Measurements from ENCODE around the gene GPR155.

GPR155 gene, protein sequence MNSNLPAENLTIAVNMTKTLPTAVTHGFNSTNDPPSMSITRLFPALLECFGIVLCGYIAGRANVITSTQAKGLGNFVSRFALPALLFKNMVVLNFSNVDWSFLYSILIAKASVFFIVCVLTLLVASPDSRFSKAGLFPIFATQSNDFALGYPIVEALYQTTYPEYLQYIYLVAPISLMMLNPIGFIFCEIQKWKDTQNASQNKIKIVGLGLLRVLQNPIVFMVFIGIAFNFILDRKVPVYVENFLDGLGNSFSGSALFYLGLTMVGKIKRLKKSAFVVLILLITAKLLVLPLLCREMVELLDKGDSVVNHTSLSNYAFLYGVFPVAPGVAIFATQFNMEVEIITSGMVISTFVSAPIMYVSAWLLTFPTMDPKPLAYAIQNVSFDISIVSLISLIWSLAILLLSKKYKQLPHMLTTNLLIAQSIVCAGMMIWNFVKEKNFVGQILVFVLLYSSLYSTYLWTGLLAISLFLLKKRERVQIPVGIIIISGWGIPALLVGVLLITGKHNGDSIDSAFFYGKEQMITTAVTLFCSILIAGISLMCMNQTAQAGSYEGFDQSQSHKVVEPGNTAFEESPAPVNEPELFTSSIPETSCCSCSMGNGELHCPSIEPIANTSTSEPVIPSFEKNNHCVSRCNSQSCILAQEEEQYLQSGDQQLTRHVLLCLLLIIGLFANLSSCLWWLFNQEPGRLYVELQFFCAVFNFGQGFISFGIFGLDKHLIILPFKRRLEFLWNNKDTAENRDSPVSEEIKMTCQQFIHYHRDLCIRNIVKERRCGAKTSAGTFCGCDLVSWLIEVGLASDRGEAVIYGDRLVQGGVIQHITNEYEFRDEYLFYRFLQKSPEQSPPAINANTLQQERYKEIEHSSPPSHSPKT

DNA sequence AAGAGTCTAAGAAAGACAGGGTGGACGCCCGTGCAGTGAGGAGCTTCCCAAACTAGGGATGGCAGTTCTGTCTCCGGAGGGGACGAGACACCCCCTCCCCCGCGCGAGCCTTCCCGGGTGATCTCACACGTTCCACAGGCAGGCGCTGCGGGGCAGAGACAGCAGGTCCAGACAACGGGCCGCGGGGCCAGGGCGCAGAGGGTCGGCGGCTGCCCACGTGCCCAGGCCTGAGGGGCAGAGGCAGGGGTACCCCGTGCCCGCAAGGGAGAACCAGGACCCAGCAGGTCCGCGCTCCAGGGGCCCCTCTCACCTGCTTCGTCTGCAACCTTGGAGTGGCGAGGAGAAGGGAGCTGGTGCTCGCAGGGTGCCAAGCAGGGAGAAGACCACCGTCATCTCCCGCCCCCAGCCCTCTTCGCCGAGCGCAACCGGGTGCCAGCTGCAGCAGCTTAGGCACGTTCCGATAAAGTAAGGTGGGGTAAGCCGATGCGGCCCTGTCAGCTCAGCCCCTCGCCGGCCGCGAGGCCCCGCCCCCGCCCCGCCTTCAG lies at the start of gene GPR155:
TSS of gene GPR155 (minus strand) at position 467 of the 545 bp plus-strand sequence. CDS start 5,073 bp downstream, outside the sequence.
- Mint-ChIP-seq H3K27me3 (ENCODE audit: low read depth, poor library complexity) (peaks cover 15% of the 10 kb centered on the region), H3K27ac (no peak within 1 kb of the TSS), H3K4me3 (peak within 1 kb of the TSS; percentile 92), H3K9me3 (peaks cover 14% of the 10 kb centered on the region), H3K4me1 (peaks cover 14% of the 10 kb centered on the region), H3K36me3 (ENCODE audit: low read depth) (peaks cover 17% of the 10 kb centered on the region)
- peak; percentile 69 for DNase-seq
- TF ChIP-seq, protein P1, sequence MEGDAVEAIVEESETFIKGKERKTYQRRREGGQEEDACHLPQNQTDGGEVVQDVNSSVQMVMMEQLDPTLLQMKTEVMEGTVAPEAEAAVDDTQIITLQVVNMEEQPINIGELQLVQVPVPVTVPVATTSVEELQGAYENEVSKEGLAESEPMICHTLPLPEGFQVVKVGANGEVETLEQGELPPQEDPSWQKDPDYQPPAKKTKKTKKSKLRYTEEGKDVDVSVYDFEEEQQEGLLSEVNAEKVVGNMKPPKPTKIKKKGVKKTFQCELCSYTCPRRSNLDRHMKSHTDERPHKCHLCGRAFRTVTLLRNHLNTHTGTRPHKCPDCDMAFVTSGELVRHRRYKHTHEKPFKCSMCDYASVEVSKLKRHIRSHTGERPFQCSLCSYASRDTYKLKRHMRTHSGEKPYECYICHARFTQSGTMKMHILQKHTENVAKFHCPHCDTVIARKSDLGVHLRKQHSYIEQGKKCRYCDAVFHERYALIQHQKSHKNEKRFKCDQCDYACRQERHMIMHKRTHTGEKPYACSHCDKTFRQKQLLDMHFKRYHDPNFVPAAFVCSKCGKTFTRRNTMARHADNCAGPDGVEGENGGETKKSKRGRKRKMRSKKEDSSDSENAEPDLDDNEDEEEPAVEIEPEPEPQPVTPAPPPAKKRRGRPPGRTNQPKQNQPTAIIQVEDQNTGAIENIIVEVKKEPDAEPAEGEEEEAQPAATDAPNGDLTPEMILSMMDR (IDR thresholded peaks at IDR 0.05), result no peak

DNA sequence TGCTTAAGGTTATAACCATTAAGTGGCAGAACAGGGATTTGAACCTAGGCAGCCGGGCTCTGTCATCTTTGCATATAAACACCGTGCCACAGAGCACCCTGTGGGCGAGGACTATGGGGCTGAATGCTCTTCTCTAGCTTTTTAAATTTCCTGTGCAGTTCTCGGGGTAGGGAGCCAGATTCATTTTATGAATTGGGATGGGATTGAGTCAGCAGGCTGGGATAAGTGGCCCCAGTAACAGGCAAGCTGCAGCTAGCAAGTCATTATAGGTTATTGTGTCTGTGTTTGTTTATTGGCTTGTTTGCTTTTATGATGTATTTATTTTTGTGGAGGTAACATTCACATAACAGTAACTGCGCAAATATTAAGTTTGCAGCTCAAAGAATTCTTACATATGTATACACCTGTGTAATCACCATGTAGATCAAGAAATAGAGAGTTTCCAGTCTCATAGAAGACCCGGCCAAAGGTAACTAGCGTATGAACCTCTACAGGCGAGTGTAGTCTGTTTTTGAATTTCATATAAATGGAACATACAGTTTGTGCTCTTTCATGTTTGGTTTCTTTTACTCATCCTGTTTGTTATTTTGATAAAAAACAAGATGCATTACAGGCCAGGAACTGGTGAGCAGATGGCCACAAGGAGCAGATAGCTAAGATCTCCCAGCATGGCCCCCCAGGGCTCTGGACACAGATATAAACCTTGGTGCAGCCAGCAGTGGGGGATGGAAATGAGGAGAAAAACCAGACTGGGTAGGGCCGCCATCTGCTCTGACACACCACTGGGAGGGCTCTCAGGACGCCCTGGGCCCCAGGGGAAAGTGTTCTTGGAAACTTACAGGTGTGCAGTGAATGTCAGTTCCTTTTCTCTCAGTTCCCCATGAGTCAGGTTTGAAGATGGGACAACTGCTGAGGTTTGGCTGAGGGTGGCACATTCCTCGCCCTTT lies 49.2 kb upstream of the GPR155 start:
- no peaks in the 10 kb centered on the region for H3K36me3 Mint-ChIP-seq (ENCODE audit: low read depth)
- H3K9me3 Mint-ChIP-seq, result no peaks in the 10 kb centered on the region
- DNase-seq, result no peak
- TF ChIP-seq, protein P1 (IDR thresholded peaks at IDR 0.05), result no peak
- no peak overlapping the region for H3K27ac Mint-ChIP-seq
- peaks cover 25% of the 10 kb centered on the region for H3K4me1 Mint-ChIP-seq
- H3K4me3 Mint-ChIP-seq, result no peak overlapping the region
- no peaks in the 10 kb centered on the region for H3K27me3 Mint-ChIP-seq (ENCODE audit: low read depth, poor library complexity)

DNA sequence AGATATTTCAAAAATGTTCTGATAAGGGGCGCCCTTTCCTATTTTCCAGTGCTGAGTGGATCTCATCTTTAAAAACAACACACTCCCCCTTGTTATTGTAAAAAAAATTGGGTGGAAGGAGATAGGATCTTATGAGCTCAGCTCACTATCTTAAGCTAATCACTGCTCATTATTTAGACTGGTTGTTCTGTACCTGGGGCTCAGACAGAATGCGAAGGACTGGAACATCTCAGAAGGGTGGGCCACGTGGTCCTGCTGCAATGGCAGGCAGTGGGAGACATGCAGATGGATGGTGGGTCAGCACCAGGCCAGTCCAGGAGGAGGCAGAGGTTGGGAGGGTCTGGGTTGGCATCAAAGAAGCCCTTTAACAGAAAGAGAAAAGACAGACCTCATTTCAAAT lies 48.3 kb upstream of the GPR155 start:
- TF ChIP-seq, protein P1 (IDR thresholded peaks at IDR 0.05), result no peak
- no peak for DNase-seq
- Mint-ChIP-seq H3K9me3 (no peaks in the 10 kb centered on the region), H3K27ac (no peak overlapping the region), H3K27me3 (ENCODE audit: low read depth, poor library complexity) (no peaks in the 10 kb centered on the region), H3K4me3 (no peak overlapping the region), H3K36me3 (ENCODE audit: low read depth) (no peaks in the 10 kb centered on the region), H3K4me1 (peaks cover 25% of the 10 kb centered on the region)

DNA sequence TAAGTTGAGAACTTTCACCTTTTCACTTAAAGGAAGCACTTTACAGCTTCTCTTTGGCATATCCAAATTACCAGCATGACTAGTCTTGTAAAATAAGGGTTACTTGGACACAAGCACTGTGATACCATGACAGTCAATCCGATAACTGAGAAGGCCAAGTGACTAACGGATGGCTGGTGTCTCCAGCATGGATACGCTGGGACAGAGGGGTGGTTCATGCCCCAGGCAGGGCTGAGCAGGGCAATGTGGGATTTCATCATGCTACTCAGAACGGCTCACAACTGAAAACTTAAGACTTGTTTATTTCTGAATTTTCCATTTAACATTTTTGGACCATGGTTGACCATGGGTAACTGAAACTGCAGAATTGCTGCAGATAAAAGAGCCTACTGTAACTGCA lies 43.1 kb upstream of the GPR155 start:
- peaks cover 21% of the 10 kb centered on the region for H3K9me3 Mint-ChIP-seq
- DNase-seq, result no peak
- H3K4me3 Mint-ChIP-seq, result no peak overlapping the region
- peaks cover 10% of the 10 kb centered on the region for H3K4me1 Mint-ChIP-seq
- TF ChIP-seq, protein P1 (IDR thresholded peaks at IDR 0.05), result no peak
- H3K36me3 Mint-ChIP-seq (ENCODE audit: low read depth), result no peaks in the 10 kb centered on the region
- H3K27ac Mint-ChIP-seq, result no peak overlapping the region
- no peaks in the 10 kb centered on the region for H3K27me3 Mint-ChIP-seq (ENCODE audit: low read depth, poor library complexity)

DNA sequence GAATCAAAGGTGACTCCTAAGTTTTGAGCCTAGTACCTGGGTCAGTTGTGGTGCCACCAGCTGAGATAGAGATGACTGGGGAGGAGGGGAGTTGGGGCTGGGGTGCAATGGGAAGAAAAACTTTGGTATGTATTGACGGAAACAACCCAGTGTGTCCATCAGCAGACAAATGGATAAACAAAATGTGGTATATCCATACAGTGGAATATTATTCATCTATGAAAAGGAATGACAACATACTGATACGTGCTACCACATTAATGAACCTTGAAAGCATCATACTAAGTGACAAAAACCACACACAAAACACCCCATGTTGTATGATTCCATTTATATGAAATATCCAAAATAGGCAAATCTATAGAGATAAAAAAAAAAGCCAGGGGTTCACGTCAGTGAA lies 41.1 kb upstream of the GPR155 start:
- no peak overlapping the region for H3K4me3 Mint-ChIP-seq
- peaks cover 8% of the 10 kb centered on the region for H3K27me3 Mint-ChIP-seq (ENCODE audit: low read depth, poor library complexity)
- DNase-seq, result no peak
- TF ChIP-seq, protein P1 (IDR thresholded peaks at IDR 0.05), result no peak
- no peak overlapping the region for H3K27ac Mint-ChIP-seq
- H3K9me3 Mint-ChIP-seq, result peaks cover 21% of the 10 kb centered on the region
- no peaks in the 10 kb centered on the region for H3K4me1 Mint-ChIP-seq
- no peaks in the 10 kb centered on the region for H3K36me3 Mint-ChIP-seq (ENCODE audit: low read depth)
